GM12892 (cell line): Measurements from ENCODE around the gene DIDO1.

Experiments
- DNase-seq: peaks from one replicate; pipeline ENCODE4 v3.0.0; 2011; ENCODE audit not compliant: insufficient read length
- FAIRE-seq: peaks from 2 replicates; lab custom pipeline; 2011; peaks lifted over from hg19 to GRCh38; lab: Jason Lieb, UNC
- POLR2A ChIP-seq: IDR thresholded peaks from 2 replicates; pipeline ENCODE4 v1.6.1; 2011; ENCODE audit warnings: low read depth, low read length, control low read depth
- POLR2AphosphoS5 ChIP-seq: IDR thresholded peaks from 2 replicates; pipeline ENCODE4 v1.6.1; 2011; ENCODE audit warnings: low read depth, low read length, control low read depth
- TAF1 ChIP-seq: IDR thresholded peaks from 2 replicates; pipeline ENCODE4 v1.6.1; 2011; ENCODE audit warnings: low read depth, mild to moderate bottlenecking, control low read depth, low read length, borderline replicate concordance

DIDO1 gene

DNA sequence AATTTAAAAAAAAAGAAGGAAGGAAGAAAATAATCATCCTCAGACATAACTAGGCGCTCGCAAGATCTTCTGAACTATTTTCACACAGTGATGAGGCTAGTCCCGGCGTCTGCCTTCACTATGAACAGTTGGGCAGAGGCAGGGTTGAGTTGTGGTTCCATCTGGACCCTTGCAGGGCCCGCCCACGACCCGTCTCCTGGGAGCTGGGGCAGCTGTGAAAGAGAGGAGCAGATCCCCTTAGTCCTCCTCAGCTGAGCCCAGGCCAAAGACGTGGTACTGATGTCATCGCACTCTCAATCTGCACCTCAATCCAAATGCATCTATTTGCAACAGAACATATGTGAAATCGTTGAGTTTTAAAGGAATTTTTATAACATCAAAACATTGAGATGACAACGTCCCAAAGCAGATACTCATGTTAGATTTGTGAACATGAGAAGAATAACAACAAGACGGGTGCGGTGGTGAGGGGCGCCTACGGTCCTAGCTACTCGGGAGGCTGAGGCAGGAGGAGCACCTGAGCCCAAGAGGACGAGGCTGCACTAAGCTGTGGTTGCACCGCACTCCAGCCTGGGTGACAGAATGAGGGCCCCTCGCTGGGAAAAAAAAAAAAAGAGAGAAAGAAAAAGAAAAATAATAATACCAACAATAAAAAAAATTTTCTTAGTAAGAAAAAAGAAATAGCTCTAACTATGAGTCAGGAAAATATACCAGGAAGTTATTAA is 80.0 kb downstream of the DIDO1 start:
- TF ChIP-seq POLR2A (no peak), POLR2AphosphoS5 (no peak), TAF1 (no peak)
- FAIRE-seq = no peak
- DNase-seq = no peak

DNA sequence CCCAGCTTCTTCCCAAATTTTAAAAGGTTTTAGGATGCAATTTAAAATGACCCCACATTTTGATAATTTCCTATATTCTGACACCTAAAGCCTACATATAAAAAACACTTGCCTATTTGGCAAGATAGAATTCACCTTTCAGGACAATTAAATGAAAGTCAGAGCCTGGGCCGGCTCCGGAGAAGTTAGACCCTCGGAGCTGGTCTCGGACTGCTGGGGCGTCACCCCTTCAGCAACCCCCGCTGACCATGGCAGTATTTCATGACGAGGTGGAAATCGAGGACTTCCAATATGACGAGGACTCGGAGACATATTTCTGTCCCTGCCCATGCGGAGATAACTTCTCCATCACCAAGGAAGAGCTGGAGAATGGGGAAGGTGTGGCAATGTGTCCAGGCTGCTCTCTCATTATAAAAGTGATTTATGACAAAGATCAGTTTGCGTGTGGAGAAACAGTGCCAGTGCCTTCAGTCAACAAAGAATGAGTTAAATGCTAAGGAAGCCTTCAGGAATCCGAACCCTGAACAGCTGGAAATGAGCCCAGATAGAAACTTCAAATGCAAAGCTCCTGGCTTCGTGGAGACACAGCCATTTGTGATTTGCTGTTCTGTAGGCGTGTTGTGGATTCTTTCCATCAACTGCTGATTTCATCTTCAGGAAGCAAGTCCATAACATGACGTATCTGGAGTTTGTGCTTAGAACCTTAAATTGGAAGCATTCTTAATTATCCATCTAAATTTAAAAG is 80.7 kb downstream of the DIDO1 start:
- DNase-seq = no peak
- no peak for FAIRE-seq
- TF ChIP-seq POLR2AphosphoS5 = no peak
- TF ChIP-seq TAF1 = no peak
- no peak for TF ChIP-seq POLR2A

DNA sequence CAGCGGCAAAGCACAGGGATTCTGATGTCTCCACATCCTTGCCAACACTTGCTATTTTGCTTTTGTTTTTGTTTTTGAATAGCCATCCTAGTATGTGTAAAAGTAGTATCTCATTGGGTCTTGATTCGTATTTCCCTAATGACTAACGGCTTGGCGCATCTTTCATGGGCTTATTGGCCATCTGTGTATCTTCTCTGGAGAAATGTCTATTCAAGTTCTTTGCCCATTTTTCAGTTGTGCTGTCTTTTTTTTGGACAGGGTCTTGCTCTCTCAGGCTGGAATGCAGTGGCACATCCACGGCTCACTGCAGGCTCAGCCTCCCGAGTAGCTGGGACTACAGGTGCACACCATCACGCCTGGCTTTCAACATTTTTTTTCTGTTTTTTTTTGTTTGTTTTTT is 82.1 kb downstream of the DIDO1 start:
- FAIRE-seq = no peak
- no peak for DNase-seq
- TF ChIP-seq POLR2A (no peak), POLR2AphosphoS5 (no peak), TAF1 (no peak)

DNA sequence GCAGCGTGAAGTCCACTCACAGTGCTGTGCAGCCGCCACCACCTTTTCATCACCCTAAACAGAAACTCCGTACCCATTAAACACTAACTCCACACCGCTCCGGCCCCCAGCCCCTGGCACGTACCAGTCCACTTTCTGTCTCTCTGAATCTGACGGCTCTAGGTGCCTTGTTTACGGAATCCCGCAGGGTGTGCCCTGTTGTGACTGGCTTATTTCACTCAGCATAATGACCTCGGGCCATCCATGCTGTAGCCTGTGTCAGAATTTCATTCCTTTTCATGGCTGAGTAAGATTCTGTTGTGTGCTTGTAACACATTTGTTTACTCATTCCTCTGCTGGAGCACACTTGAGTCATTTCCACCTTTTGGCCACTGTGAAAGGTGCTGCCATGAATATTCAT is 82.6 kb downstream of the DIDO1 start:
- FAIRE-seq (no peak), DNase-seq (no peak)
- no peak for TF ChIP-seq POLR2AphosphoS5
- TF ChIP-seq TAF1 = no peak
- no peak for TF ChIP-seq POLR2A

DNA sequence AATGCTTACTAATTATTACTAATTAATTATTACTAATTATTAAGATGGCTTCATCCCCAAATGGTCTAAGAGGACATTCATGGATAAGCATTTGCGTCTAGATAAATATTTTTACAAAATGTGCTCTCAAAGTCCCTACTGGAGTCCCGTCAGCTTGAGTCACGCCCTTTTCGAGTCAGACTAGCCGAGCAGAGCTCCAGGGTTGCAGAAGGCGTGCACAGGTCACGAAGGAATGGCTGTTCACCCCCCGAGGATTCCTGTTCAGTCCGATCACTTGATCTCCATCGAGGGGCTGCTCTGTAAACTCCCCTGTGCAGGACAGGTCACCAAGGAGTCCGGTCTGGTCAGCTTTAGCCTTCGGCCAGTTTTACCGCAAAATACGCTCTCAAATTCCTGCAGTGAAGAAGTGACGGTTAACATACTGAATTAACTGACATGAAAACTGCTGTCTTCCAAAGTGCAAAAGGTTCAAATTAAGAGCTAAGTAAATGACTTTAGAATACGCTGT is 84.5 kb downstream of the DIDO1 start:
- DNase-seq (no peak), FAIRE-seq (no peak)
- TF ChIP-seq TAF1 = no peak
- no peak for TF ChIP-seq POLR2AphosphoS5
- TF ChIP-seq POLR2A = no peak

DNA sequence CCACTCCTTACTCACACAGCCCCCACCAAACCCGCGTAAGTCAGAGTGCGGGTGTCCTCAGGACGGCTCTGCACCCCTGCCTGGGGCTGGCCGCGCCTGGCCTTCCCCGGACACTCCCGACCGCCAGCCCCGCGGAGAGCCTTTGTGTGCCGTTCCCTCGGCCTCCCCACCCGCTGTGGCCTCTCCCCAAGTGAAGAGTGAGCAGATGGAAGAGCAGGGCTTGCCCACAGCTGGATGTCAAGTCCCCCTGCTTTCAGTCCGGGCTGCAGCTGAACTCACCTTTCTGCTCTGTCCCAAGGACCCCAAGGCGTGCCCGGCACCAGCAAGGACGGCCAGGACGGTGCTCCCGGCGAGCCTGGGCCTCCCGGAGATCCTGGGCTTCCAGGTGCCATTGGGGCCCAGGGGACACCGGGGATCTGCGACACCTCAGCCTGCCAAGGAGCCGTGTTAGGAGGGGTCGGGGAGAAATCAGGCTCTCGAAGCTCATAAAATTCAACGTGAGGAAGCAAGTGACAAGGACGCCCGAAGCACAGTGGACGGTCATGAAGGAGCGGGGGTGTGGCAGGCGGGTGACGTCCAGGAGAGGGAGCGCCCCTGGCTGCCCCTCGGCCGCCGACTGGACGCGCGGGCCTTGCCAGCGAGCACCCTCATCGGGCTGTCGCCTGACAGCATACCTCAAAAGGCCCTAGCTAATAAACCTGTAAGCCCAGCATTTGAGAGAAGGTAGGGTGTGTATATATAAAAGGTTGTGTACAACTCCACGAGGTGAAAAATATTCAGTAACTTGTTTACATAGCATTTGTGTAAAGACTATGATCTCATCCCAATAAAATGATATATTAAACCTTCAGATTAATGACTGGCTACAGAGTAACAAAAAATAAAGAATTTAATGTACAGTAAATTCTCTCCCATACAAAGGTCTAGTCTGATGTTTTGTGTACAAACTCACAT is 85.8 kb downstream of the DIDO1 start:
- no peak for FAIRE-seq
- TF ChIP-seq POLR2AphosphoS5 (no peak), POLR2A (no peak), TAF1 (no peak)
- DNase-seq = no peak

DNA sequence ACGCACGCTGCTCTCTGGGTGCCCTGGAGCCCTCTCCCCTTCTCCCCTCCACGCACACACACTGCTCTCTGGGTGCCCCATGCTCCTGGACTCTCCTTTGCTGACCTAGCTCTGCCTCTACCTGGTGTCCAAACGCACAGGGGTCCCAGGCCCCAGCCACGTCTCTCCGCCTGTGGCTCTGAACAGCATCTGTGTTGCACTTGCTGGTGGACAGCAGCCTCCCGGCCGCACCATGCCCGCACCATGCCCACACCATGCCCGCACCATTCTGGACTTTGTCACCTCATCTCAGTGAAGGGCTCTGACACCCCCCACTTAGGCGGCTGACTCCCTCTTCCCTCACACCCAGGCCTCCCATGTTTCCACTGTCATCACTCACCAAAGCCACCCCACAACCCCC is 86.5 kb downstream of the DIDO1 start:
- DNase-seq = no peak
- FAIRE-seq = no peak

DNA sequence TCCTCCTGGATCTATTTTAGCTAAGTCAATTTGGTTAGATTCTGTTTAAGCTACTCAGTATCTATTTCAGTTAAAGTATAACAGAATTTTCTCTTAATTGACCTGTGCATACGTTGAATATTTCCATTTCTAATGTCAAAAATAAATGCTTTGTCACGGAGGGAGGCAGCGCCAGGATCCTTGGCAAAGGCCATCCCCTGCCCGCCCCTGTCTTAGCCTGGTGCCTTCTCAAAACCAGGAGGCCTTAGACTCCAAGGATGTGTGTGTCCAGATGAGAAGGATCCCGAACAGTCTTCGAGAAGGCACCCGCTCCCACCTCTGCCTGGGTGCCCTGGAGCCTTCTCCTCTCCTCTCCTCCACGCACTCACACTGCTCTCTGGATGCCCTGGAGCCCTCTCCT is 87.0 kb downstream of the DIDO1 start:
- FAIRE-seq = no peak
- TF ChIP-seq TAF1 = no peak
- TF ChIP-seq POLR2AphosphoS5 = no peak
- no peak for TF ChIP-seq POLR2A
- DNase-seq = no peak

More for the DNA sequence above, 86.5 kb downstream of the DIDO1 start:
- TF ChIP-seq TAF1 = no peak
- no peak for TF ChIP-seq POLR2A
- no peak for TF ChIP-seq POLR2AphosphoS5

DNA sequence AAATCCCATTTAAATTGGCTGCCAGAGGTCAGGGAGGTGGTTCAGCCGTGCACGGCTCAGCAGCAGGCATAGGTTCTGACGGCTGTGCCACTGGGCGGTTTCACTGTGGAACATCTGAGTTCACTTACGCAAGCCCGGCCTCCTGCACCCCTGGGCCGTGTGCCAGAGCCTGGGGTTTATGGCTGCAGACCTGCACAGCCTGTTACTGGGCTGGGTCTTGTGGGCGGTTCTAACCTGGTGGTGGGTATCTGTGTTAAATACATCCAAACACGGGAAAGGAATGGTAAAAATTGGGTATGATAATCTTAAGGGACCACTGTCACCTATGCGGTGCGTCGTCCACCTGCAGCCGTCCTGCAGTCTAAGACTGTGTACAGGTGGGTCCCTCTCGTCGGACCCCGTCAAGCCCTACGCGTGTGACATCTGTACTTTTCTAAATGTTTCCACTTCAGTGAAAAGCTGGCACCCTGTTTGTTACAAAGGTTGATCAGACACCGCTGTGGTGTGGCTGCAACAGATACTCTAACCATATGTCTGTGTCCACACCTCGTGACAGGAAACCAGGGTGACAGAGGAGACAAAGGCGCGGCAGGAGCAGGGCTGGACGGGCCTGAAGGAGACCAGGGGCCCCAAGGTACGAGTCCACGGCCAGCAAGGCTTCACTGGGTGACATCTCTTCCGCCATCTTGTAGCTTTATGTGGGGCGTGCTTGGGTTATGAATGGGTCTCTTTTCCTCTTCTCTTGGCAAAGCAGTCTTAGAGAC is 88.0 kb downstream of the DIDO1 start:
- FAIRE-seq = no peak
- no peak for TF ChIP-seq POLR2A
- no peak for TF ChIP-seq TAF1
- TF ChIP-seq POLR2AphosphoS5 = no peak
- DNase-seq = no peak

DNA sequence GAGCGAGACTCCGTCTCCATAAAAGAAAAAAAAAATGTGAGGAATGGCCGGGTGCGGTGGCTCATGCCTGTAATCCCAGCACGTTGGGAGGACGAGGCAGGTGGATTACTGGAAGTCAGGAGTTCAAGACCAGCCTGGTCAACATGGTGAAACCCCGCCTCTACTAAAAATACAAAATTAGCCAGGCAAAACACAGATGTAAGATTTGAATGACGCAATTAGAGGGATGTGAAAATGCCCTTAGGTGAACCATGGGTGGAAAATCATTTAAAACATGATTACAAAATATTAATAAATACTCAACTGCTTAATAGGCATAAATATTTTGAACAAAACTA is 88.5 kb downstream of the DIDO1 start:
- FAIRE-seq = no peak
- DNase-seq = no peak
- TF ChIP-seq TAF1 (no peak), POLR2AphosphoS5 (no peak), POLR2A (no peak)
